GM10248 (cell line): ENCODE data around the gene DEDD.

Experiments used
- CTCF ChIA-PET: fragments of 300-600 bp; sonication (Branson Sonifier 250); formaldehyde crosslinking; extraction: SDS; loops from one replicate; lab custom pipeline; 2021; ENCODE audit warnings: antibody characterized with exemption; lab: Yijun Ruan, JAX
- POLR2A ChIA-PET: fragments of 350-650 bp; sonication (Branson Sonifier 250); formaldehyde crosslinking; extraction: SDS; loops from one replicate; lab custom pipeline; 2020; ENCODE audit warnings: antibody characterized with exemption; lab: Yijun Ruan, JAX
- DNase-seq: peaks from one replicate; pipeline ENCODE4 v3.0.0; 2012; ENCODE audit errors: extremely low spot score
- CTCF ChIP-seq: IDR thresholded peaks from 2 replicates; pipeline ENCODE4 v1.5.1; 2012; ENCODE audit warnings: mild to moderate bottlenecking, low read depth; ENCODE audit errors: extremely low read depth, missing control alignments, control extremely low read depth

DEDD gene

GRCh38 chr1:161100556-161100955 is 31.9 kb downstream of the DEDD start:
- no peak for TF ChIP-seq CTCF
- POLR2A ChIA-PET, result interaction anchor here (0.6 to 0.7 kb wide), 2 partner anchors 12 to 56 kb away, joined by 3 to 7 read pairs; no protein-coding TSS in a partner anchor
- no peak for DNase-seq
- CTCF ChIA-PET, result interaction anchor here (1.3 to 8.2 kb wide), 5 partner anchors 18 to 102 kb away, joined by 3 to 137 read pairs (median 49); partner anchors contain the start of genes ARHGAP30 and TSTD1

GRCh38 chr1:161099090-161099802 is 33.2 kb downstream of the DEDD start:
- CTCF ChIA-PET, result interaction anchor here (1.0 to 8.2 kb wide), 16 partner anchors 9 to 101 kb away, joined by 3 to 137 read pairs (median 7); partner anchors contain the start of genes ARHGAP30, DEDD, NIT1 and PFDN2

GRCh38 chr1:161098210-161099068 is 34.0 kb downstream of the DEDD start, which contains the start of gene KLHDC9:
Gene KLHDC9 (plus strand): TSS chr1:161098361. CDS start chr1:161098536, 175 bp downstream.
- TF ChIP-seq CTCF, result peak; percentile 16
- peak; percentile 95 for DNase-seq
- POLR2A ChIA-PET, result interaction anchor here (0.6 to 1.1 kb wide), 3 partner anchors 10 to 60 kb away, joined by 3 read pairs; partner anchors contain the start of genes DEDD and TSTD1
- CTCF ChIA-PET, result interaction anchor here (0.6 to 8.2 kb wide), 25 partner anchors 7 to 114 kb away, joined by 3 to 137 read pairs (median 5); partner anchors contain the start of genes ARHGAP30, DEDD, NECTIN4 and NIT1

More at GRCh38 chr1:161099090-161099802, 33.2 kb downstream of the DEDD start:
- POLR2A ChIA-PET, result interaction anchor here (1.0 kb wide), 1 partner anchor 67 kb away, joined by 3 read pairs; the partner anchor contains the start of gene PPOX
- TF ChIP-seq CTCF, result no peak
- DNase-seq, result no peak

GRCh38 chr1:161096530-161096929 is 35.9 kb downstream of the DEDD start:
- TF ChIP-seq CTCF, result no peak
- ChIA-PET POLR2A (interaction anchor here (0.9 kb wide), 1 partner anchor 27 kb away, joined by 4 read pairs; the partner anchor contains the start of gene ARHGAP30), CTCF (interaction anchor here (0.9 to 8.2 kb wide), 20 partner anchors 7 to 151 kb away, joined by 3 to 137 read pairs (median 5); partner anchors contain the start of genes ARHGAP30, F11R, NECTIN4 and NIT1)
- DNase-seq, result no peak

- peak; percentile 71 for DNase-seq
- POLR2A ChIA-PET, result interaction anchor here (0.9 kb wide), 1 partner anchor 27 kb away, joined by 4 read pairs; the partner anchor contains the start of gene ARHGAP30
- TF ChIP-seq CTCF, result no peak
These were observed 36.5 kb downstream of the DEDD start for GRCh38 chr1:161096015-161096414.

More at GRCh38 chr1:161096015-161096414, 36.5 kb downstream of the DEDD start:
- CTCF ChIA-PET, result interaction anchor here (0.9 to 8.2 kb wide), 13 partner anchors 9 to 98 kb away, joined by 3 to 137 read pairs (median 5); partner anchors contain the start of genes ARHGAP30, TSTD1 and USF1
